Measurements from ENCODE around the gene MIGA2.

GRCh38 chr9:129072171-129072570 lies 35.7 kb downstream of the MIGA2 start:
- TF ChIP-seq, protein P1, sequence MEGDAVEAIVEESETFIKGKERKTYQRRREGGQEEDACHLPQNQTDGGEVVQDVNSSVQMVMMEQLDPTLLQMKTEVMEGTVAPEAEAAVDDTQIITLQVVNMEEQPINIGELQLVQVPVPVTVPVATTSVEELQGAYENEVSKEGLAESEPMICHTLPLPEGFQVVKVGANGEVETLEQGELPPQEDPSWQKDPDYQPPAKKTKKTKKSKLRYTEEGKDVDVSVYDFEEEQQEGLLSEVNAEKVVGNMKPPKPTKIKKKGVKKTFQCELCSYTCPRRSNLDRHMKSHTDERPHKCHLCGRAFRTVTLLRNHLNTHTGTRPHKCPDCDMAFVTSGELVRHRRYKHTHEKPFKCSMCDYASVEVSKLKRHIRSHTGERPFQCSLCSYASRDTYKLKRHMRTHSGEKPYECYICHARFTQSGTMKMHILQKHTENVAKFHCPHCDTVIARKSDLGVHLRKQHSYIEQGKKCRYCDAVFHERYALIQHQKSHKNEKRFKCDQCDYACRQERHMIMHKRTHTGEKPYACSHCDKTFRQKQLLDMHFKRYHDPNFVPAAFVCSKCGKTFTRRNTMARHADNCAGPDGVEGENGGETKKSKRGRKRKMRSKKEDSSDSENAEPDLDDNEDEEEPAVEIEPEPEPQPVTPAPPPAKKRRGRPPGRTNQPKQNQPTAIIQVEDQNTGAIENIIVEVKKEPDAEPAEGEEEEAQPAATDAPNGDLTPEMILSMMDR (IDR thresholded peaks at IDR 0.05 in 8 of 11, conservative IDR thresholded peaks at IDR 0.05 in 3 of 11), result no peak
- no peak for TF ChIP-seq POLR2A (IDR thresholded peaks at IDR 0.05)

Measured in spleen (tissue), 7 donors.